ENCODE data around the gene ARL9. TPM values are rescaled to one million over a fixed set of nuclear protein-coding genes. Genes with fewer than 3 reads are reported as not detected.
A peak's percentile ranks its signal among the peaks of the same experiment; 100 is the strongest.

ARL9 gene, protein sequence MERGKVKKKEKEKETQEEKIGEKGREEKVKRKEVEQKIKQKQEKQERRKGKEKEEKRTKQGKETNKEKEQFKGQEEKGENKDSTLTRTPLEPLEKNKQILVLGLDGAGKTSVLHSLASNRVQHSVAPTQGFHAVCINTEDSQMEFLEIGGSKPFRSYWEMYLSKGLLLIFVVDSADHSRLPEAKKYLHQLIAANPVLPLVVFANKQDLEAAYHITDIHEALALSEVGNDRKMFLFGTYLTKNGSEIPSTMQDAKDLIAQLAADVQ
- 1 to 10 TPM in 2 of 4 donors, under 1 TPM in 1, not detected in 1; 0.48 to 1.9 (median 1.4) TPM for total RNA-seq

DNA sequence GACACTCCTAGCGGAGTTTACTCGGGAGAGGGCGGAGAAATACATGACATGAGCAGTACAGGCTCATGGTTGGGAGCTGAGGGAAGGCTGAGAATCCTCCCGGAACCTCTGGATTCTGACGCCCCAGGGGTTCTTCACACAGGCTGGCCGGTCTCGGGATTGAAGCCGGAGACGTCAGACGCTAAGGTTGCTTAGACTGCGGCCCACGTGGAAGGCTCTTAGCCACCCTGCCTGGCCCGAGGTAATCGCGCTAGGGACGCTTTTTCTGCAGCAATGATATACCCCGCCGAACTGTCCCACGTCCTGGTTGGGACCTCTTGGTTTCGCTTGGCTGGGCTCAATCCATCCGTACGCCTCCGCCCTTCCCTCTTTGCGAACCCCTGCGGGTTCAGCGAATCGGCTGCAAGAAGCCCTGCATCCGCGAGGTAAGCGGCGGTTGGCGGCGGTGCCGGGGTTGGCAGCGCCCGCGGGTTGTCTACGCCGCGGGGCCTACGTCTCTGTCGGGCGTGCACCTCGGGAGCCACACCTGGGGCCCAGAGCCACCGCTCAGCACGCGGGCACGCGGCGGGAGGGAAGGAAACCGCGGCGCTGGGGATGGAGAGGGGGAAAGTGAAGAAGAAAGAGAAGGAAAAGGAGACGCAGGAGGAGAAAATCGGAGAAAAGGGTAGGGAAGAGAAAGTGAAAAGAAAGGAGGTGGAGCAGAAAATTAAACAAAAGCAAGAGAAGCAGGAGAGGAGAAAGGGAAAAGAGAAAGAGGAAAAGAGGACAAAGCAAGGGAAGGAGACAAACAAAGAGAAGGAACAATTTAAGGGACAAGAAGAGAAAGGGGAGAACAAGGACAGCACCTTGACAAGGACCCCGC, at the start of gene ARL9:
Gene ARL9 (plus strand): TSS at position 523 of the 862 bp plus-strand sequence. CDS start 72 bp downstream, at position 595.
- Histone ChIP-seq H3K9me3 (no peaks in the 10 kb centered on the region), H3K36me3 (peaks cover 29% of the 10 kb centered on the region), H3K4me3 (peak within 1 kb of the TSS; percentile 65), H3K4me1 (peaks cover 18% of the 10 kb centered on the region), H3K27ac (peak within 1 kb of the TSS; percentile 28), H3K27me3 (no peaks in the 10 kb centered on the region)
- TF ChIP-seq POLR2A (IDR thresholded peaks at IDR 0.05) = no peak
- no peak for TF ChIP-seq EP300 (IDR thresholded peaks at IDR 0.05)
- TF ChIP-seq, protein P1, sequence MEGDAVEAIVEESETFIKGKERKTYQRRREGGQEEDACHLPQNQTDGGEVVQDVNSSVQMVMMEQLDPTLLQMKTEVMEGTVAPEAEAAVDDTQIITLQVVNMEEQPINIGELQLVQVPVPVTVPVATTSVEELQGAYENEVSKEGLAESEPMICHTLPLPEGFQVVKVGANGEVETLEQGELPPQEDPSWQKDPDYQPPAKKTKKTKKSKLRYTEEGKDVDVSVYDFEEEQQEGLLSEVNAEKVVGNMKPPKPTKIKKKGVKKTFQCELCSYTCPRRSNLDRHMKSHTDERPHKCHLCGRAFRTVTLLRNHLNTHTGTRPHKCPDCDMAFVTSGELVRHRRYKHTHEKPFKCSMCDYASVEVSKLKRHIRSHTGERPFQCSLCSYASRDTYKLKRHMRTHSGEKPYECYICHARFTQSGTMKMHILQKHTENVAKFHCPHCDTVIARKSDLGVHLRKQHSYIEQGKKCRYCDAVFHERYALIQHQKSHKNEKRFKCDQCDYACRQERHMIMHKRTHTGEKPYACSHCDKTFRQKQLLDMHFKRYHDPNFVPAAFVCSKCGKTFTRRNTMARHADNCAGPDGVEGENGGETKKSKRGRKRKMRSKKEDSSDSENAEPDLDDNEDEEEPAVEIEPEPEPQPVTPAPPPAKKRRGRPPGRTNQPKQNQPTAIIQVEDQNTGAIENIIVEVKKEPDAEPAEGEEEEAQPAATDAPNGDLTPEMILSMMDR (IDR thresholded peaks at IDR 0.05) = no peak
- TF ChIP-seq POLR2AphosphoS5 (IDR thresholded peaks at IDR 0.05) = no peak
- DNase-seq (ENCODE audit: low spot score in 2 of 2) = peak; percentile 68 to 80
- 2% methylated on average over 39 of the region's 56 CpGs for WGBS

DNA sequence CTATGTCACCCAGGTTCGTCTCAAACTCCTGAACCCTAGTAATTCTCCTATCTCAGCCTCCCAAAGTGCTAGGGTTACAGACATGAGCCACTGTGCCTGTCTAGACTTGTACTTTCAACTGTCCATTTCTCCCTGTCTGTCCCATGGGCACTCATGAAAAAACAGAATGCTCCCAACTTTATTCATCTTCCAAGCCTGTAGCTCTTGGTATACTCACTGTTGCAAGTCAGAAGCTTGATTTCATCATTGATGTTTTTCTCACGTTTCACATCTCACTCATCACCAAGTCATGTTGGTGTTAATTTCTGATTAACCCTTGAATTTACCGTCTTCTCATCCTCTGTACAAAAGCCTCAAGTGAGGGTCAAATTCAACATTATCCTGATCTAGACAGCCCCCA, 45.5 kb upstream of the ARL9 start:
- Histone ChIP-seq H3K27me3 (no peaks in the 10 kb centered on the region), H3K9me3 (no peaks in the 10 kb centered on the region), H3K36me3 (peaks cover 62% of the 10 kb centered on the region), H3K4me1 (peaks cover 8% of the 10 kb centered on the region), H3K4me3 (no peak overlapping the region), H3K27ac (no peak overlapping the region)
- 73% methylated on average over 3 of the region's 3 CpGs for WGBS
- DNase-seq (ENCODE audit: low spot score in 2 of 2) = no peak
- TF ChIP-seq EP300 (IDR thresholded peaks at IDR 0.05) (no peak), POLR2AphosphoS5 (IDR thresholded peaks at IDR 0.05) (no peak), POLR2A (IDR thresholded peaks at IDR 0.05) (no peak)
- TF ChIP-seq, protein P1 (IDR thresholded peaks at IDR 0.05) = no peak

DNA sequence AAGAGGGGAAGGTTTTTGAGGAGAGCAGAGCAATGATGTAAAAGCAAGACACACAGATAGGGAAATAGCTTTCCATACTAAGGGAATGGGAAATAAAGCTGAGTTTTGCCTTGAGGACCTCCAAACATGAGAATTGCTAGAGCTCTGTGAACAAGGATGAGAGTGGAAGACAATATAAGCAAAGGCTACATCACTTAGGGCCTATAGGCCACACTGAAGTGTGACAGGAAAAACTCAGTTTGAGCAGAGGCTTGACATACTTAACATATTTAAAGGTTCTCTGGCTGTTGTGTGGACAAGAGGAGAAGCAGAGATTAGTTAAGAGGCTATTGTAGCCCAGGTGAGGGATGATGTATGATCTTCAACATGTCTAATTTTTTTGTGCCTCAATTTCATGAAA, 43.4 kb upstream of the ARL9 start:
- H3K27me3 ChIP-seq = no peaks in the 10 kb centered on the region
- H3K4me1 ChIP-seq = peaks cover 27% of the 10 kb centered on the region
- TF ChIP-seq POLR2A (IDR thresholded peaks at IDR 0.05) (no peak), EP300 (IDR thresholded peaks at IDR 0.05) (no peak), POLR2AphosphoS5 (IDR thresholded peaks at IDR 0.05) (no peak)
- TF ChIP-seq, protein P1 (IDR thresholded peaks at IDR 0.05) = no peak

DNA sequence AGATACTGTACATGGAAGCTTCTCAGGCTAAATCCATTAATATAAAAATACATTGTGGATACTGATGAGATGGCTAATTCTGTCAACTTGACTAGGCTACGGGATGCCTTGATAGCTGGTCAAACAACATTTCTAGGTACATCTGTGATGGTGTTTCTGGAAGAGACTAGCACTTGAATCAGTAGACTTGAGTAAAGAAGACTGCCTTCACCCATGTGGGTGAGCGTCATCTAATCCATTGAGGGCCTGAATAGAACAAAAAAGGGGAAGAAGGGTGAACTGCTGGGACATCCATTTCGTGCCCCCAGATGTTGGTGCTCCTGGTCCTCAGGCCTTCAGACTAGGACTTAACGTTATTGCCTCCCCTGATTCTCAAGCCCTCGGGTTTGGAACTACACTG, 41.9 kb upstream of the ARL9 start:
- Histone ChIP-seq H3K36me3 (peaks cover 38% of the 10 kb centered on the region), H3K27me3 (no peaks in the 10 kb centered on the region), H3K9me3 (no peaks in the 10 kb centered on the region), H3K4me1 (peaks cover 32% of the 10 kb centered on the region), H3K4me3 (no peak overlapping the region), H3K27ac (no peak overlapping the region)
- DNase-seq (ENCODE audit: low spot score in 2 of 2) = no peak
- TF ChIP-seq POLR2A (IDR thresholded peaks at IDR 0.05) (no peak), EP300 (IDR thresholded peaks at IDR 0.05) (no peak), POLR2AphosphoS5 (IDR thresholded peaks at IDR 0.05) (no peak)
- TF ChIP-seq, protein P1 (IDR thresholded peaks at IDR 0.05) = no peak
- WGBS = 96% methylated on average over 5 of the region's 5 CpGs

More for the DNA sequence above, 43.4 kb upstream of the ARL9 start:
- H3K4me3 ChIP-seq = no peak overlapping the region
- peaks cover 46% of the 10 kb centered on the region for H3K36me3 ChIP-seq
- no peak overlapping the region for H3K27ac ChIP-seq
- no peak for DNase-seq (ENCODE audit: low spot score in 2 of 2)
- no peaks in the 10 kb centered on the region for H3K9me3 ChIP-seq

DNA sequence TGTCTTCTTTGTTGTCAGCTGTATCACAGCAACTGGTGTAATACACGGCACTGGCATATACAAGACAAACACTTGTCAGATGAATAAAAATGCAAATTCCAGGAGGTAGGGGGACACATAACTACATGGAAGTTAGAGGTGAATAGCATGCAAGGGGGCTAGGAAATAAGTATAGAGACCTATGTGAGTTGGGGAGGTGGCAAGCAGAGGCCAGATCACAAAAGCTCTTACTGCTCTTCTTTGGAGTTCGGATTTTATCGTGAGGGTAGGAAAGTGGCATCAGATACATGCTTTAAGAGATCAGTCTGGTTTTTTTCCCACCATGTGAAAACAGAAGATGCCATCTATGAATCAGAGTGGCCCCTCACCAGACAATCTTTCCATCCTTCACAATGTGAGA, 41.0 kb upstream of the ARL9 start:
- Histone ChIP-seq H3K4me3 (no peak overlapping the region), H3K36me3 (peaks cover 30% of the 10 kb centered on the region), H3K4me1 (peaks cover 41% of the 10 kb centered on the region), H3K9me3 (no peaks in the 10 kb centered on the region), H3K27me3 (no peaks in the 10 kb centered on the region), H3K27ac (no peak overlapping the region)
- no peak for TF ChIP-seq EP300 (IDR thresholded peaks at IDR 0.05)
- no peak for DNase-seq (ENCODE audit: low spot score in 2 of 2)
- WGBS = 69% methylated on average over 3 of the region's 3 CpGs
